GM19328 (cell line): ENCODE results near the gene GNG7.
"Not testable (repeated sequence)": the region's sequence is repeated elsewhere in the genome, so short reads cannot be mapped to it uniquely, and the experiment has no call there.

ENCODE experiments used
- ATAC-seq: cut with Tn5 transposase; IDR thresholded peaks from one replicate; pipeline ENCODE4 v1.9.1; 2021; ENCODE audit warnings: mild to moderate bottlenecking, moderate library complexity; ENCODE audit not compliant: unreplicated experiment

Gene GNG7

DNA sequence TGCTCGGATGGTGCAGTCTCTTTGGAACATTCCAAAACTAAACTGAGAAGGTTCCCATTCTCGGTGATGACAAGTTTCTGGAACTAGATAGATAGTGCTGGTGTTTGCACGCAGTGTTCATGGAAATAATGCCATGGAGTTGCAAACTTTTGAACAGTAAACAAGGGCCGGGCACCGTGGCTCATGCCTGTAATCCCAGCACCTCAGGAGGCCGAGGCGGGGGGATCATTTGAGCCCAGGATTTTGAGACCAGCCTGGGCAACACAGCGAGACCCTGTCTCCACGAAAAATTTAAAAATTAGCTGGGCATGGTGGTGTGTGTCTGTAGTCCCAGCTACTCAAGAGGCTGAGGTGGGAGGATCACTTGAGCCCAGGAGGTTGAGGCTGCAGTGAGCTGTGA, 95.7 kb downstream of the GNG7 start:
- not testable (repeated sequence) for ATAC-seq

GRCh38 chr19:2605889-2606288, 96.6 kb downstream of the GNG7 start:
- not testable (repeated sequence) for ATAC-seq

GRCh38 chr19:2604747-2605329, 97.7 kb downstream of the GNG7 start:
- no peak for ATAC-seq

DNA sequence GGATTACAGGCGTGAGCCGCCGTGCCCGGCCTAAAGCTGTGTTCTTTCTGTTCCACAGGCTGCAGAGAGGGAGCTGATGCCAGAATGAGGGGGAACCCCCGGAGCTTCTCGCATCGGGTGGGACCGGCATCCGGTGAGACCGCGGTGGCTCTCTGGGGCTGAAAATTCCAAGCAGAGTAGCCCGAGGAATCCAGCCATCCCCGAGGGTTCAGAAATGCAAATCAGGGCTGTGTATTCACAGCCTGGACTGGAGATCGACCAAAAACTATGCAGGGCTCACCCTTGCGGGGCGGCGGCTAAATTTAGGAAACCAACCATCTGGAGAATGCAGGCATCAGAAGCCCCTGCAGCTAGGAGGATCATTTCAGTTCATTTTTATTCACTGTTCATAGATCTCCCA, 99.2 kb downstream of the GNG7 start:
- ATAC-seq: no peak

- no peak for ATAC-seq
These were observed 99.9 kb downstream of the GNG7 start for GRCh38 chr19:2602391-2603181.

DNA sequence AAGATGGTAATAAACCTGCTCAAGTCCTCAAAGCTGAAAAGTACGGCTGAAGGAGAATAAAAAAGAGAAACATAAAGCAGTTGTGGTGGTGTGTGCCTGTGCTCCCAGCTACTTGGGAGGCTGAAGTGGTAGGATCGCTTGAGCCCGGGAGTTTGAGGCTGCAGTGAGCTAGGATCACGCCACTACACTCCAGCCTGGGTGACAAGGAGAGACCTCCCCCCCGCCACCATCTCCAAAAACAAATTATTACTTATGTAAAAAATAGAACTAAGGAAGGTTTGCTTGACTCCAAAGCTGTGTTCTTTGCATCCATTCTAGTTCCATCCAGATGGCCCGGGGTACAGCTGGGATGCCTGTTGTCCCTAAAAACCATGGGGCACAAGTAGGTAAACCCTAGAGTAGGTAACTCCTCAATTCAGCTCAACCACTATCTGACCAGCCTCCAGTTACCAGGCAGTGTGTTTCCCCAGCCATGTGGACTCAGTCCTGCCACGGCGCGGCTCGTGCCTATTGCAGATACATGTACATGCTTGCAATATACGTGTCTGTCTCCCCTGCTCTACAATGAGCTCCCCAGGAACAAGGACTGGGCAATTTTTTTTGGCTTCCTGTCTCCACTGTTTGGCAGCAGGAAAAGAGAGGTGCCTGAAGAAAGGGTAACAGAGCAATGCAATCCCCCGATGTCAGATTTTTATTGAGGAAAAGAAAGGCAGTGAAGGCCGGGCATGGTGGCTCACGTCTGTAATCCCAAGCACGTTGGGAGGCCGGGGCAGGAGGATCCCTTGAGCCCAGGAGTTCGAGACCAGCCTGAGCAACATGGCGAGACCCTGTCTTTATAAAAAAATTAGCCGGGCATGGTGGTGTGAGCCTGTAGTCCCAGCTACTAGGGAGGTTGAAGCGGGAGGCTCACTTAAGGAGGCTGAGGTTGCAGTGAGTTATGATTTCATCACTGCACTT, 101.3 kb downstream of the GNG7 start:
- ATAC-seq: no peak

DNA sequence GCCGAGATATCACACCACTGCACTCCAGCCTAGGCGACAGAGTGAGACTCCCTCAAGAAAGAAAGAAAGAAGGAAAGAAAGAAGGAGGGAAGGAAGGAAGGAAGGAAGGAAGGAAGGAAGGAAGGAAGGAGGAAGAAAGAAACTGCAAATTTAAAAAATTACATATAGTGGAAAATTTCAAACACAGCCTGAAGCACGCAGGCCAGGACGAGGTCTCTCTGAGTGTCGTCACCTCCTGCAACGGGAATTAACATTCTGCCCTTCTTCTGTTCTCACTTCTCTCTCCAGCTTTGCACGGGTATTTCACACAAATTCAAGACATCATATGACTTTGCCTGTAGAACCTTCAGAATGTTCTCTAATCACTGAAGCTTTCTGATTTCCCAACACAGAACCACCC, 108.2 kb downstream of the GNG7 start:
- no peak for ATAC-seq

DNA sequence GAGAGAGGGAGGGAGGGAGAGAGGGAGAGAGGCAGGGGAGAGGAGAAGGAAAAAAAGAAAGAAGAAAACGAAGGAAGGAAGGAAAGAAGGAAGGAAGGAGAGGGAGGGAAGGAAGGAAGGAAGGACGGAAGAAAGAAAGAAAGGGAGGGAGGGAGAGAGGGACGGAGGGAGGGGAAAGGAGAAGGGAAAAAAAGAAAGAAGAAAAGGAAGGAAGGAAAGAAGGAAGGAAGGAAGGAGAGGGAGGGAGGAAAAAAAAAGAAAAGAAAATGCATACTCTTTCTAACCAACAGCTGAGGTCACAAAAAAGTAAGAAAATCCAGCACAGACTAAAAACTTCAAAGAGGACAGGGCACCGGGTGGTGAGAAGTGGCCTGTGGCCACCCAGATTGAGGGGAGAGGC, 109.7 kb downstream of the GNG7 start:
- ATAC-seq: no peak

DNA sequence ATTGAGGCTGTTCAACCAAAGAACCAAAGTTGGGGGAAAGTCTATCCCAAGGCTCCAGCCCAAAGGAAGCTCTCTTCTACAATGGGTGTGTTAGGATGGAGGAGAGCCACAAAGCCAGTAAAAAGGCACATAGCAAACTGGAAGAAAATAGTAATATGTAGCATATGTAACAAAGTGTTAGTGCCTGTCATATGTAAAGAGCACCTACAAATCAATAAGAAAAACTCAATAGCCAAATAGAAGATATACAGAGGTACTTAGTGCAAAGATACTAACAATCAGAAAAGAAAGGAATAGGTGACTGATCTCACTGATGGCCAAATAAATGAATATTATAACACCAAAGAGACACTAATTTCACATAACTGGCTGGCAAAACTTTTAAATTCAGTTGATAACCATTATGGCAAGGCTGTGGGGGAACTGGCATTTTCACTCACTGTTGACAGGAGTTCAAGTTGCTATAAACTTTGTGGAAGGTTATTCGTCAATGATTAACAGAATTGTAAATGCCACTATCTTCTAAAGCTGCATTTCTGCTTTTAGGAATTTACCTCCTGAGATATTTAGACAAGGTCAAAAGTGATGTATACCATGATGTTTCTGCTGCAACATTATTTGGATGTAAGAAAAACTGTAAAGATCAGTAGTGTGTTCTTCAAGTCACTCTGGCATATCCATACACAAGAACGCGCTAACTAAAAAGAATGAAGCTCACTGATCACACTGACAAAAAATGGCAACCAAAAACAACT, 110.8 kb downstream of the GNG7 start:
- ATAC-seq: no peak

DNA sequence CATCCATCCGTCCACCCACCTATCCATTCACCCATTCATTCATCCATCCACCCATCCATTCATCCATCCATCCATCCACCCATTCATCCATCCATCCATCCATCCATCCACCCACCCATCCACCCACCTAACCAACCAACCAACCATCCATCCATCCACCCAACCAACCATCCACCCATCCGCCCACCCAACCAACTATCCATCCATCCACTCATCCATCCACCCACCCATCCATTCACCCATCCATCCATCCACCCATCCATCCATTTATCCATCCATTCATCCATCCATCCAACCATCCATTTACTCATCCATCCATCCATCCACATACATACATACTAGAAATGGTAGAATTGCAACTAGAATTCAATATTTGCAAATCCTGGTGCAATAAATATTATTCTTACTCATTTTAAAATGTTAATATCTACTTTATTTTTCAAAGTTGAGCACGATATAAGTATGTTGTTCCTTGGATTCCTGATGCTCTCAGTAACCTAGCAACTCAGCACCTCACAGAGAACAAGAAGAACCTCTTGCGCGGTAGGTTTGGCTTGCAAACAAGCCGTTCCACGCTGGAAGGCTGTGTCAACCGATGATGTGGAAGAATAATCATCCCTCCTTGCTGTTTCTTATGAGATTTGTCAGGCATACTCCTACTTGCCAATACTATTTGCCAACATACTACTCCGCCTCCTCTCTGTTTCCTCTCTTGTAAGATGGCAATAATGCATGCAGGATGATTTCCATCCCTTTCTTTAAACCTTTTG, 111.7 kb downstream of the GNG7 start:
- no peak for ATAC-seq

- no peak for ATAC-seq
These were observed 113.1 kb downstream of the GNG7 start for GRCh38 chr19:2589441-2589840.

DNA sequence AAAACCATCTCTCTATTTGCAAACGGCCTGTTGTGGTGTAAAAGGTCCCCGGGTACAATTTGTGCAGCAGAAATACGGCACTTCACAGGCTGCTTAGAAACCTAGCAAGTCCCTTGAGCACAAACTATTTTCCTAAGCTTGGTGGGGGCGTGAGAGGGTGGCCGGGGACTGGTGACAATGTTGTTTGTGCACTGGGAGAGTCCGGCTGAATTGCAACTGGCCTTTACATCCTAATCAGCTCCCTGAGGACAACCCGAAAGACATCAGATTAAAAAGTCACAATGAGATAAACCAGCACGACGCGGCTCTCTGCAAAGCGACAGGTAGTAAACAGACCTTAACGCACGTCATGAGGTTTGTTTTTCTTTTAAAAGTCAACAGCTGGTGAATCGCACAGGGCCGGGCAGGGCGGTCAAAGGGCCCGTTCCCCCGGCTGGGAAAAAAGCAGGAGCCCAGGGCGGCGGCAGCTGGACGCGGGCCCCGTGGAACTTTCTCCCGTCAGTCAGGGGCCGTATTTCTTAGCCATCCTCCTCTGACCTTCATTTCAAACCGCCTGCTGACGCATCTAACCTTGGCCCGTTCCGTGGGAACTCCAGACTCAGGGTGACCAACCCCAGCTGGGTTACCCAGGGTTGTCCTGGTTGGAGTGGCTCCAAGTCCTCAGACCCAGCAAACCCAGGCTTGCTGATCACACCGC, 114.3 kb downstream of the GNG7 start:
- ATAC-seq: no peak

DNA sequence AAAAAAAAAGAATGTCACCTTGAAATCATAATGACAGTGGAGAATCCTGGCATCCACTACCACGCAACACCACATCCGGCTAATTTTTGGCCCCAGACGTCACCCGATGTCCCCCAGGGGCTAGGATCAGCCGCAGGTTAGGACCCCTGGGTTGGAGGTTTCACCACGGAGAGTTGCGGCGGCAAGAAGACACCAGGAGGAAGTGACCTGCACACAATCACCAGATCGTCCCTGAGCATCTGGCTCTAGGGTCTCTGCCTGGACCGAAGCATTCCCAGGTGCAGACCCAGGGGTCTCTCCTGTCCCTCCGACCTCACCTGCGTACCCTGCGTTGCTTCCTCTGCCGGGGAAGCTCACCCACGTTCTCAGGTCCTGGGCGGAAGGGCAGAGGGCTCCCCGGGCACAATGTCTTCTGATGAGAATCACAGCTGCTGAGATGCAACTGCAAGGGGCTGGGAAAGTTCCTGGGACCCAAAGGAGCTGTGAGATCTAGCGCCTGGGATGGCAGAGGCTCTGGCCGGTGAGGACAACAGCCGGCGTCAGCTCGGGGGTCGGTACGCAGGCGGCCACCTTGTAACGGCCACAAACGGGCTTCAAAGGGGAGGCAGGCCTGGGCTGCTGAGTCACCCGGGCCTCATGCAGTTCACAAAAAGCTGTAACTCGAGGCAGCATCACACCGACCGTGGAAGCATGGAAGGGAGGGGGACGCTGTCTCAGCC, 115.3 kb downstream of the GNG7 start:
- no peak for ATAC-seq

GRCh38 chr19:2586196-2586595, 116.3 kb downstream of the GNG7 start:
- no peak for ATAC-seq

DNA sequence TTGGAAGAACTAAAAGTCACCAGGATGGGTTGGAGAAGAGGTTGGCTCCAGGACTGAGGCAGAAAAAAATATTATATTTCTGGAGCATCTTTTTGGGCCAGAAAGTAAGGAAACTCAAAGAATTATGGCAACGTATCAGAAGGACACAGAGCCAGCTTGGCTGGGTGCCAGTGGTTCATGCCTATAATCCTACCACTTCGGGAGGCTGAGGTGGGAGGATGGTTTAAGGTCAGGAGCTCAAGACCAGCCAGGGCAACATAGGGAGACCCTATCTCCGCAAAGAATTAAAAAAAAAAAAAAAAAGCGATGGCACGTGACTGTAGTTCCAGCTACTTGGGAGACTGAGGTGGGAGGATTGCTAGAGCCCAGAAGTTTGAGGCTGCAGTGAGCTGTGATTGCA, 118.5 kb downstream of the GNG7 start:
- ATAC-seq: no peak

GRCh38 chr19:2582984-2583956, 119.2 kb downstream of the GNG7 start:
- ATAC-seq: no peak

- not testable (repeated sequence) for ATAC-seq
These were observed 122.1 kb downstream of the GNG7 start for GRCh38 chr19:2580396-2580795.
